Progenitor cell of endocrine pancreas (in vitro differentiated cells): ENCODE results near the gene NEO1. TPM values are rescaled to one million over a fixed set of nuclear protein-coding genes. Genes with fewer than 3 reads are reported as not detected.
"Not testable (repeated sequence)": the region's sequence is repeated elsewhere in the genome, so short reads cannot be mapped to it uniquely, and the experiment has no call there.

Source experiments
- DNase-seq: peaks from one replicate; pipeline ENCODE4 v3.0.0; 2021; ENCODE audit warnings: low spot score; ENCODE audit not compliant: unreplicated experiment
- H3K27ac Mint-ChIP-seq: 2 replicates; pipeline ENCODE4 v1.8.0; 2021; ENCODE audit warnings: mild to moderate bottlenecking, moderate library complexity, mixed read lengths
- H3K27me3 Mint-ChIP-seq: 2 replicates; pipeline ENCODE4 v1.8.0; 2021; ENCODE audit warnings: mixed read lengths
- H3K36me3 Mint-ChIP-seq: 2 replicates; pipeline ENCODE4 v1.8.0; 2022; ENCODE audit warnings: mixed read lengths; ENCODE audit not compliant: insufficient read depth
- H3K4me1 Mint-ChIP-seq: 2 replicates; pipeline ENCODE4 v1.8.0; 2021; ENCODE audit warnings: low read depth, mixed read lengths
- H3K4me3 Mint-ChIP-seq: 2 replicates; pipeline ENCODE4 v1.8.0; 2021; ENCODE audit warnings: low read depth, mild to moderate bottlenecking, moderate library complexity, mixed read lengths
- H3K9me3 Mint-ChIP-seq: 2 replicates; pipeline ENCODE4 v1.8.0; 2021; ENCODE audit warnings: low read depth, mixed read lengths
- CTCF ChIP-seq: fragments of 200-600 bp; sonication (generic); IDR thresholded peaks from one replicate; pipeline ENCODE4 v1.5.0; 2021; ENCODE audit warnings: antibody characterized with exemption, mild to moderate bottlenecking; ENCODE audit not compliant: unreplicated experiment
- total RNA-seq: library from RNA; stranded (reverse); gene quantifications from 2 replicates; pipeline ENCODE4 v1.2.1, GENCODE V29; 2021

The NEO1 gene
- total RNA-seq, 1 donor from 2014 or later, result 118 TPM

GRCh38 chr15:73156431-73157191 lies 104.3 kb downstream of the NEO1 start:
- Mint-ChIP-seq H3K36me3 (peaks cover 27% of the 10 kb centered on the region), H3K9me3 (peaks cover 17% of the 10 kb centered on the region), H3K27ac (no peak overlapping the region), H3K4me1 (no peaks in the 10 kb centered on the region), H3K4me3 (no peak overlapping the region), H3K27me3 (no peaks in the 10 kb centered on the region)
- no peak for TF ChIP-seq CTCF
- no peak for DNase-seq

GRCh38 chr15:73161546-73161945 lies 109.3 kb downstream of the NEO1 start:
- Mint-ChIP-seq H3K36me3 (peaks cover 21% of the 10 kb centered on the region), H3K9me3 (peaks cover 13% of the 10 kb centered on the region), H3K4me3 (no peak overlapping the region), H3K27ac (no peak overlapping the region), H3K27me3 (no peaks in the 10 kb centered on the region), H3K4me1 (no peaks in the 10 kb centered on the region)
- TF ChIP-seq CTCF, result no peak
- no peak for DNase-seq

GRCh38 chr15:73165435-73165834 lies 113.2 kb downstream of the NEO1 start:
- no peak overlapping the region for H3K4me3 Mint-ChIP-seq
- H3K27me3 Mint-ChIP-seq, result no peaks in the 10 kb centered on the region
- peak overlapping the region; percentile 49 for H3K27ac Mint-ChIP-seq
- peaks cover 25% of the 10 kb centered on the region for H3K36me3 Mint-ChIP-seq
- no peaks in the 10 kb centered on the region for H3K4me1 Mint-ChIP-seq
- TF ChIP-seq CTCF, result no peak
- DNase-seq, result no peak
- peaks cover 15% of the 10 kb centered on the region for H3K9me3 Mint-ChIP-seq

GRCh38 chr15:73165844-73166243 lies 113.6 kb downstream of the NEO1 start:
- Mint-ChIP-seq H3K4me1 (no peaks in the 10 kb centered on the region), H3K27ac (peak overlapping the region; percentile 49), H3K4me3 (no peak overlapping the region), H3K9me3 (peaks cover 15% of the 10 kb centered on the region), H3K27me3 (no peaks in the 10 kb centered on the region), H3K36me3 (peaks cover 25% of the 10 kb centered on the region)
- DNase-seq, result no peak
- no peak for TF ChIP-seq CTCF

GRCh38 chr15:73166711-73167110 lies 114.4 kb downstream of the NEO1 start:
- Mint-ChIP-seq H3K36me3 (peaks cover 25% of the 10 kb centered on the region), H3K9me3 (peaks cover 15% of the 10 kb centered on the region)
- H3K27me3 Mint-ChIP-seq, DNase-seq, H3K27ac Mint-ChIP-seq, H3K4me3 Mint-ChIP-seq, H3K4me1 Mint-ChIP-seq: not testable (repeated sequence)

GRCh38 chr15:73168487-73168886 lies 116.2 kb downstream of the NEO1 start:
- Mint-ChIP-seq H3K4me3 (no peak overlapping the region), H3K36me3 (peaks cover 22% of the 10 kb centered on the region), H3K27ac (no peak overlapping the region), H3K4me1 (no peaks in the 10 kb centered on the region), H3K27me3 (no peaks in the 10 kb centered on the region), H3K9me3 (peaks cover 15% of the 10 kb centered on the region)
- TF ChIP-seq CTCF, result no peak
- DNase-seq, result no peak
